ENCODE results near the gene PIK3CD. TPM values are rescaled to one million over a fixed set of nuclear protein-coding genes. Genes with fewer than 3 reads are reported as not detected.

Gene PIK3CD
- total and polyA plus RNA-seq, 2 experiments from 2014 or later: 6.6 to 32.1 TPM

GRCh38 chr1:9774712-9775679 is 123.5 kb downstream of the PIK3CD start:
- no peak for DNase-seq (ENCODE audit: low spot score)
- peak; percentile 57 for ATAC-seq
- no peak overlapping the region for H3K4me3 ChIP-seq
- peak in 1 of 2 experiments; percentile 34; a peak in 1 of 4 replicates for TF ChIP-seq CTCF (conservative IDR thresholded peaks at IDR 0.05; ENCODE audit: low read depth in 2 of 2)
- no peak for TF ChIP-seq NANOG (IDR thresholded peaks at IDR 0.05; ENCODE audit: borderline replicate concordance)
- H3K4me2 ChIP-seq: 0 out of 2 replicates have a peak overlapping the region, but pooled peaks have one; percentile 25
- Mint-ChIP-seq H3K27me3 (ENCODE audit: insufficient read depth, low read depth, poor library complexity) (peaks cover 2% of the 10 kb centered on the region), H3K27ac (no peak overlapping the region; the same call in 1 of the 2 replicates), H3K4me1 (peaks cover 15% of the 10 kb centered on the region), H3K36me3 (ENCODE audit: low read depth) (peaks cover 23% of the 10 kb centered on the region), H3K9me3 (no peaks in the 10 kb centered on the region; the same call in 2 of the 3 replicates), H3K4me3 (no peak overlapping the region; the same call in 2 of the 3 replicates)
- H3K4me1 ChIP-seq (ENCODE audit: insufficient read depth): peaks cover 8% of the 10 kb centered on the region; the same call in 1 of the 2 replicates
- H3K27ac ChIP-seq (ENCODE audit: low read depth): peak overlapping the region; percentile 47
- no peaks in the 10 kb centered on the region for H3K9me2 ChIP-seq (ENCODE audit: insufficient read depth)
- no peaks in the 10 kb centered on the region for H3K27me3 ChIP-seq (ENCODE audit: insufficient read depth)
- H3K36me3 ChIP-seq (ENCODE audit: insufficient read depth): peaks cover 11% of the 10 kb centered on the region; the same call in 1 of the 2 replicates
- H4K20me1 ChIP-seq (replicated peaks; ENCODE audit: insufficient read depth): peaks cover 46% of the 10 kb centered on the region
- H3K79me2 ChIP-seq (replicated peaks; ENCODE audit: insufficient read depth): peaks cover 71% of the 10 kb centered on the region
- H3F3A ChIP-seq (replicated peaks; ENCODE audit: low read depth): 0 out of 2 replicates have a peak, but pooled peaks cover 2% of the 10 kb centered on the region
- H2AFZ ChIP-seq: no peak overlapping the region

- Histone ChIP-seq H3K9me2 (ENCODE audit: insufficient read depth) (no peaks in the 10 kb centered on the region), H3K79me2 (replicated peaks; ENCODE audit: insufficient read depth) (peaks cover 84% of the 10 kb centered on the region), H3F3A (replicated peaks; ENCODE audit: low read depth) (0 out of 2 replicates have a peak, but pooled peaks cover 2% of the 10 kb centered on the region), H3K27me3 (ENCODE audit: insufficient read depth) (no peaks in the 10 kb centered on the region), H3K4me2 (no peak overlapping the region), H3K4me1 (ENCODE audit: insufficient read depth) (peaks cover 8% of the 10 kb centered on the region; the same call in 1 of the 2 replicates), H3K36me3 (ENCODE audit: insufficient read depth) (peaks cover 9% of the 10 kb centered on the region; the same call in 1 of the 2 replicates), H2AFZ (no peak overlapping the region), H3K4me3 (no peak overlapping the region), H3K27ac (ENCODE audit: low read depth) (peak overlapping the region; percentile 69; the same call in 1 of the 2 replicates), H4K20me1 (replicated peaks; ENCODE audit: insufficient read depth) (peaks cover 39% of the 10 kb centered on the region)
- H3K4me1 Mint-ChIP-seq: peaks cover 15% of the 10 kb centered on the region
- no peaks in the 10 kb centered on the region; the same call in 2 of the 3 replicates for H3K9me3 Mint-ChIP-seq
- H3K4me3 Mint-ChIP-seq: no peak overlapping the region
- ATAC-seq (no peak), DNase-seq (ENCODE audit: low spot score) (no peak)
- peaks cover 2% of the 10 kb centered on the region for H3K27me3 Mint-ChIP-seq (ENCODE audit: insufficient read depth, low read depth, poor library complexity)
- H3K36me3 Mint-ChIP-seq (ENCODE audit: low read depth): peaks cover 17% of the 10 kb centered on the region
- H3K27ac Mint-ChIP-seq: no peak overlapping the region
- TF ChIP-seq ZNF331 (CRISPR knock-in tag; IDR thresholded peaks at IDR 0.05; ENCODE audit: low read depth): no peak
- no peak for TF ChIP-seq EZH2 (IDR thresholded peaks at IDR 0.05; ENCODE audit: low read depth, unreplicated experiment)
- no peak for TF ChIP-seq REST (IDR thresholded peaks at IDR 0.05; ENCODE audit: unreplicated experiment)
- no peak for TF ChIP-seq NANOG (IDR thresholded peaks at IDR 0.05; ENCODE audit: borderline replicate concordance)
- no peak for TF ChIP-seq ZNF462 (CRISPR knock-in tag; IDR thresholded peaks at IDR 0.05)
- no peak for TF ChIP-seq JUNB (IDR thresholded peaks at IDR 0.05; ENCODE audit: unreplicated experiment)
Observed at GRCh38 chr1:9776685-9777084, 125.2 kb downstream of the PIK3CD start.
